ENCODE results near the gene SLCO2A1.

Gene SLCO2A1

GRCh38 chr3:134060561-134061385 is 31.0 kb upstream of the SLCO2A1 start:
- DNase-seq: no peak

- DNase-seq: no peak
Measured at GRCh38 chr3:134059671-134060560, 30.2 kb upstream of the SLCO2A1 start.

- no peak for DNase-seq
Measured at GRCh38 chr3:134059035-134059601, 29.4 kb upstream of the SLCO2A1 start.

- no peak for DNase-seq
Measured at GRCh38 chr3:134057654-134058110, 28.0 kb upstream of the SLCO2A1 start.

- no peak for DNase-seq
Measured at GRCh38 chr3:134057006-134057653, 27.4 kb upstream of the SLCO2A1 start.

GRCh38 chr3:134056464-134056891 is 26.8 kb upstream of the SLCO2A1 start:
- no peak for DNase-seq

- no peak for DNase-seq
Measured at GRCh38 chr3:134055661-134056060, 25.9 kb upstream of the SLCO2A1 start.

GRCh38 chr3:134054881-134055280 is 25.2 kb upstream of the SLCO2A1 start:
- no peak for DNase-seq

GRCh38 chr3:134054231-134054630 is 24.5 kb upstream of the SLCO2A1 start:
- DNase-seq: no peak

GRCh38 chr3:134052370-134052769 is 22.6 kb upstream of the SLCO2A1 start:
- DNase-seq: no peak

- no peak for DNase-seq
Measured at GRCh38 chr3:134049676-134050075, 20.0 kb upstream of the SLCO2A1 start.

- DNase-seq: no peak
Measured at GRCh38 chr3:134048278-134048996, 18.7 kb upstream of the SLCO2A1 start.

- DNase-seq: no peak
Measured at GRCh38 chr3:134044459-134044858, 14.7 kb upstream of the SLCO2A1 start.

- DNase-seq: no peak
Measured at GRCh38 chr3:134040066-134040465, 10.3 kb upstream of the SLCO2A1 start.

GRCh38 chr3:134039161-134039862 is 9.6 kb upstream of the SLCO2A1 start:
- no peak for DNase-seq

GRCh38 chr3:134038716-134039115 is 9.0 kb upstream of the SLCO2A1 start:
- no peak for DNase-seq

- no peak for DNase-seq
Measured at GRCh38 chr3:134038071-134038491, 8.4 kb upstream of the SLCO2A1 start.

- no peak for DNase-seq
Measured at GRCh38 chr3:134037168-134037567, 7.4 kb upstream of the SLCO2A1 start.

GRCh38 chr3:134036291-134036690 is 6.6 kb upstream of the SLCO2A1 start:
- no peak for DNase-seq

GRCh38 chr3:134035836-134036235 is 6.1 kb upstream of the SLCO2A1 start:
- no peak for DNase-seq

- DNase-seq: peak; percentile 32
Measured at GRCh38 chr3:134034005-134034785, 4.5 kb upstream of the SLCO2A1 start.

Measured in T1000 (cell line).